Calu3 (cell line): ENCODE data around the gene GPRASP1. TPM values are rescaled to one million over a fixed set of nuclear protein-coding genes. Genes with fewer than 3 reads are reported as not detected.

Experiments used
- BruUV-seq: library from RNA; stranded (reverse); fragments of 400-500 nt; replicated peaks from 2 replicates; lab custom pipeline; 2021; lab: Mats Ljungman, UMichigan
- CTCF ChIA-PET: fragments of 300-600 bp; sonication (Branson Sonifier 250); formaldehyde crosslinking; loops from one replicate; lab custom pipeline; 2022; ENCODE audit warnings: antibody characterized with exemption; lab: Charles Lee
- DNase-seq: peaks from one replicate; pipeline ENCODE4 v3.0.0; 2022
- H3K27ac Mint-ChIP-seq: one replicate; pipeline ENCODE4 v1.8.0; 2022; ENCODE audit warnings: mixed read lengths; ENCODE audit not compliant: unreplicated experiment
- H3K27me3 Mint-ChIP-seq: one replicate; pipeline ENCODE4 v1.8.0; 2022; ENCODE audit warnings: mixed read lengths; ENCODE audit not compliant: unreplicated experiment
- H3K36me3 Mint-ChIP-seq: one replicate; pipeline ENCODE4 v1.8.0; 2022; ENCODE audit warnings: mild to moderate bottlenecking, moderate library complexity, mixed read lengths; ENCODE audit not compliant: insufficient read depth, unreplicated experiment
- H3K4me1 Mint-ChIP-seq: one replicate; pipeline ENCODE4 v1.8.0; 2022; ENCODE audit warnings: mild to moderate bottlenecking, low read depth, mixed read lengths; ENCODE audit not compliant: unreplicated experiment
- H3K4me3 Mint-ChIP-seq: one replicate; pipeline ENCODE4 v1.8.0; 2022; ENCODE audit warnings: mild to moderate bottlenecking, low read depth, moderate library complexity, mixed read lengths; ENCODE audit not compliant: unreplicated experiment
- H3K9me3 Mint-ChIP-seq: one replicate; pipeline ENCODE4 v1.8.0; 2022; ENCODE audit warnings: low read depth, mixed read lengths; ENCODE audit not compliant: unreplicated experiment
- CTCF ChIP-seq: fragments of 200-600 bp; IDR thresholded peaks from one replicate; pipeline ENCODE4 v1.8.0; 2022; ENCODE audit warnings: antibody characterized with exemption; ENCODE audit not compliant: unreplicated experiment
- intact Hi-C: fragments of 100-400 bp; cut with micrococcal nuclease; formaldehyde crosslinking; loops from one replicate; pipeline ENCODE4 v1.10.0; 2022; ENCODE audit not compliant: unreplicated experiment
- total RNA-seq: library from RNA; stranded (reverse); gene quantifications from 2 replicates; pipeline ENCODE4 v1.2.3, GENCODE V29; 2022

The GPRASP1 gene
- total RNA-seq, 1 experiment from 2014 or later, result 3.6 TPM

GRCh38 chrX:102696306-102696705 lies 45.0 kb downstream of the GPRASP1 start:
- no peak overlapping the region for H3K27ac Mint-ChIP-seq
- CTCF ChIA-PET, result no interaction called here
- no TSS peak for BruUV-seq

GRCh38 chrX:102697494-102697893 lies 46.2 kb downstream of the GPRASP1 start:
- intact Hi-C loops, result loop anchor here (10.0 kb wide), 1 partner anchor 83 kb away; no protein-coding TSS in a partner anchor
- Mint-ChIP-seq H3K27ac (no peak overlapping the region), H3K27me3 (no peaks in the 10 kb centered on the region), H3K4me1 (no peaks in the 10 kb centered on the region), H3K4me3 (no peak overlapping the region), H3K36me3 (no peaks in the 10 kb centered on the region), H3K9me3 (peaks cover 2% of the 10 kb centered on the region)
- no peak for DNase-seq
- BruUV-seq, result no TSS peak
- TF ChIP-seq CTCF, result no peak
- CTCF ChIA-PET, result no interaction called here

More at GRCh38 chrX:102696306-102696705, 45.0 kb downstream of the GPRASP1 start:
- Mint-ChIP-seq H3K9me3 (no peaks in the 10 kb centered on the region), H3K4me3 (no peak overlapping the region), H3K27me3 (no peaks in the 10 kb centered on the region), H3K36me3 (no peaks in the 10 kb centered on the region), H3K4me1 (no peaks in the 10 kb centered on the region)
- intact Hi-C loops, result loop anchor here (10.0 kb wide), 1 partner anchor 82 kb away; no protein-coding TSS in a partner anchor
- no peak for TF ChIP-seq CTCF
- DNase-seq, result no peak

Other genes starting within 250 kb of the GPRASP1 start
- gene NXF2B, start 211.5 kb upstream of the GPRASP1 start, total RNA-seq, result not detected in 2 replicates
- gene TCP11X2, start 179.7 kb upstream of the GPRASP1 start, total RNA-seq, result not detected in 2 replicates
- gene TMSB15A, start 134.7 kb upstream of the GPRASP1 start, total RNA-seq, result 1.8 and 1.9 TPM in 2 replicates
- gene ARMCX5, start 52.0 kb upstream of the GPRASP1 start, total RNA-seq, result 22.4 and 23.7 TPM in 2 replicates
- gene GPRASP2, start 61.0 kb downstream of the GPRASP1 start, total RNA-seq, result 7.1 and 9.0 TPM in 2 replicates
- gene GPRASP3, start 69.3 kb downstream of the GPRASP1 start, total RNA-seq, result 4.9 and 5.5 TPM in 2 replicates